GM21528 (cell line): Measurements from ENCODE around the gene DUSP28.
"Not testable (repeated sequence)": the region's sequence is repeated elsewhere in the genome, so short reads cannot be mapped to it uniquely, and the experiment has no call there.

Experiments
- ATAC-seq: cut with Tn5 transposase; IDR thresholded peaks from one replicate; pipeline ENCODE4 v1.9.1; 2021; ENCODE audit warnings: mild to moderate bottlenecking, moderate library complexity; ENCODE audit not compliant: unreplicated experiment, low FRiP score

Gene DUSP28

GRCh38 chr2:240526521-240526920, 33.6 kb upstream of the DUSP28 start:
- no peak for ATAC-seq

- ATAC-seq: no peak
These were observed 32.9 kb upstream of the DUSP28 start for GRCh38 chr2:240527153-240527750.

- ATAC-seq: no peak
These were observed 31.6 kb upstream of the DUSP28 start for GRCh38 chr2:240528406-240529040.

GRCh38 chr2:240529344-240529999, 30.7 kb upstream of the DUSP28 start:
- ATAC-seq: no peak

- no peak for ATAC-seq
These were observed 30.0 kb upstream of the DUSP28 start for GRCh38 chr2:240530181-240530580.

- no peak for ATAC-seq
These were observed 29.1 kb upstream of the DUSP28 start for GRCh38 chr2:240531038-240531437.

- ATAC-seq: no peak
These were observed 28.0 kb upstream of the DUSP28 start for GRCh38 chr2:240532031-240532775.

GRCh38 chr2:240538031-240538780, 22.0 kb upstream of the DUSP28 start:
- ATAC-seq: no peak

- not testable (repeated sequence) for ATAC-seq
These were observed 21.1 kb upstream of the DUSP28 start for GRCh38 chr2:240539101-240539500.

GRCh38 chr2:240539906-240540305, 20.3 kb upstream of the DUSP28 start:
- ATAC-seq: no peak

GRCh38 chr2:240551288-240551687, 8.9 kb upstream of the DUSP28 start:
- ATAC-seq: no peak

GRCh38 chr2:240551811-240552210, 8.3 kb upstream of the DUSP28 start:
- no peak for ATAC-seq

- ATAC-seq: no peak
These were observed 6.1 kb upstream of the DUSP28 start for GRCh38 chr2:240553956-240554480.

- ATAC-seq: no peak
These were observed 5.2 kb upstream of the DUSP28 start for GRCh38 chr2:240554767-240555493.

GRCh38 chr2:240555541-240556250, 4.5 kb upstream of the DUSP28 start:
- no peak for ATAC-seq

- no peak for ATAC-seq
These were observed 3.5 kb upstream of the DUSP28 start for GRCh38 chr2:240556553-240557100.

GRCh38 chr2:240557101-240557751, 2.9 kb upstream of the DUSP28 start:
- ATAC-seq: no peak

- no peak for ATAC-seq
These were observed 2.3 kb upstream of the DUSP28 start, which contains the start of gene ANKMY1 for GRCh38 chr2:240557808-240558207. TSS of gene ANKMY1 (minus strand) at chr2:240557988. CDS start at chr2:240557335, 653 bp downstream.
